Middle frontal gyrus (tissue), 1 donor: Measurements from ENCODE around the gene HNRNPUL2.
A peak's percentile ranks its signal among the peaks of the same experiment; 100 is the strongest.

ENCODE experiments used
- DNase-seq: peaks from one replicate; pipeline ENCODE4 v3.0.0-alpha.2; 2015; ENCODE audit warnings: low spot score; ENCODE audit errors: extremely low spot score

HNRNPUL2 gene

DNA sequence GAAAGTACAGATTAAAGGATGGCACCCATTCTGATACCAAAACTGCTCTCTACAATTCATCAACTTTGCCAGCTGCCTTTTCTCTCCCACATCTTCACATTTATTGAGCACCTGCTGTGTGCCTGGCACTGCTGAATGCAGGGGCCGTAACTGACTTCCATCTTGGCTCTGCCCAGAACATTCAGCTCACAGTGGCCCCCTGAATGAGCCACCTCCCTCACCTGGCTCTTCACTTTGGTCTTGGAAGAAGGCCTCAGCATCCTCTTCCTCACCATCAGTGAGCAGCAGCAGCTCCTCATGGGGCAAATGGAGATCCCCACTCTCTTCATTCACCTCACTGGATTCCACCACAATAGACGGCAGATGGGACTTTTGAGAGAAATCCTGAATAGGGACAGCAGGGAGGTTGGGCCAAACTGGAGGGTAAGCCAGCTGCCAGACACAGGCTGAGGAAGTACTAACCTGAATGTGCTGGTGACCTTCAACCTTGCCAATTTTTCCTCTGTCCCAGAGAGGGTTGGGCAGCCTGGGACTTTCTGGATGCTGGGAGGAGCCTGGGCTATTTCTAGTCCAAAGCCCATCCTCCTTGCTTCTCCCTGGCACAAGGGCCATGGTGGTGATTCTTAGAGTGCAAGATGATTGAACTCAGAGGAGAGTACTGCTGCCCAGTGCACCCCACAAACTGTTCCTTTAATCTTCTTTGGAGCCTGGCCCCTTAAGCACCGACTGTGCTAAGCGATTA lies 57.7 kb downstream of the HNRNPUL2 start:
- no peak for DNase-seq

DNA sequence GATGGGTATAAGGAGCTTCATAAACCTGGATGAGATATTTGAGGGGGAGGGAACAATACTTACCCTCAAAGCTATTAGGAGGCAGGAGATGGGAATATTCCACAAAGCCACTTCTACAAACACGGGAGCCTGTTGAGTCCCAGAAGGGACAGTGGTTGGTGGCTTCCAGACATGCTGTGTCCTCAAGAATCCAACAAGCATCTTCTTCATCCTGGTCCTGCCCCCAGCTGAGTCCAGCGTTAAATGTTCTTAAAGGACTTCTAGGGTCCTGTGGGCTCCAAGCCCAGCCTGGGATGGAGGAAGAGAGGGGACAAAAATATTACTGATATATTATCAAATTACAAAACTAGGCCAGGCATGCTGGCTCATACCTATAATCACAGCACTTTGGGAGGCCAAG lies 59.8 kb downstream of the HNRNPUL2 start:
- no peak for DNase-seq

DNA sequence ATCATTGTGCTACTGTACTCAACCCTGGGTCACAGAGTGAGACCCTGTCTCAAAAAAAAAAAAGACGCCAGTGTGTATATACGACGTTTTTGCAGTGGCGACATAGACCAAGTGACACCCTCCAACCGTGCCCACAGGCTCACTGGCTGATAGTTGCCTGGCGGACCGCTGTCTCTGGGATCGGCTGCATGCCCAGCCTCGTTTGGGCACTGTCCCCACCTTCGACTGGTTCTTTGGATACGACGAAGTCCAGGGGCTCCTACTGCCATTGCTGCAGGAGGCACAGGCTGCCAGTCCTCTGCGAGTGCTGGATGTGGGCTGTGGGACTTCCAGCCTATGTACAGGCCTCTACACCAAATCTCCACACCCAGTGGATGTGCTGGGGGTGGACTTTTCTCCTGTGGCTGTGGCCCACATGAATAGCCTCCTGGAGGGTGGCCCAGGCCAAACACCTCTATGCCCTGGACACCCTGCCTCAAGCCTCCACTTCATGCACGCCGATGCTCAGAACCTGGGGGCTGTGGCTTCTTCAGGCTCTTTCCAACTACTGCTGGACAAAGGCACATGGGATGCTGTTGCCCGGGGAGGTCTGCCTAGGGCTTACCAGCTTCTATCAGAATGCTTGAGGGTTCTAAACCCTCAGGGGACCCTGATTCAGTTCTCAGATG lies 60.9 kb downstream of the HNRNPUL2 start:
- DNase-seq, result no peak

DNA sequence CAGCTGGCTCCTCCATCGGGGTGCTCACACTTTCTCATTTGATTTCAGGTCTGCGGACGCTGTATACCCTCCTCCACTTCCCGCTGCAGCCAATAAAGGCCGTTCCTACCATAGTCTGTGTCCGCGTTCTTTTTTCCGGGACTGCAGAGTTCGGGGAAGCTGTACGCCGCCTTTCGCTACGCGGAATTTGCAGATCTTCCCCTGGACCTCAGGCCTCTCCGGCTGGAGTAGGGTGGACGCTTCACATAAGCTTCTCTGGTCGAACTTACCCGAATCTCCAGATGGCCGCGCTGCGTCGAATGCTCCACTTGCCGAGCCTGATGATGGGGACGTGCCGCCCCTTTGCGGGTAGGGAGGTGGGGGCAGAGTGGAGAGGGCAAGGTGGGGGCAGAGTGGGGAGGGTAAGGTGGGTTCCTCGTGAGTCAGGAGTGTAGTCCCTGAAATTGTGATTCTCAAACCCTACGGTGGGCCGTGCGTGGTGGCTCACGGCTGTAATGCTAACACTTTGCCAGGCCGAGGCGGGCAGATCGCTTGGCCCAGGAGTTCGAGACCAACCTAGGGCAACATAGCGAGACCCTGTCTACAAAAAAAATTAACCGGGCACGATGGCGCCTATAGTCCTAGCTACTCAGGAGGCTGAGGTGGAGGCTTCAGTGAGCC lies 61.5 kb downstream of the HNRNPUL2 start:
- no peak for DNase-seq

DNA sequence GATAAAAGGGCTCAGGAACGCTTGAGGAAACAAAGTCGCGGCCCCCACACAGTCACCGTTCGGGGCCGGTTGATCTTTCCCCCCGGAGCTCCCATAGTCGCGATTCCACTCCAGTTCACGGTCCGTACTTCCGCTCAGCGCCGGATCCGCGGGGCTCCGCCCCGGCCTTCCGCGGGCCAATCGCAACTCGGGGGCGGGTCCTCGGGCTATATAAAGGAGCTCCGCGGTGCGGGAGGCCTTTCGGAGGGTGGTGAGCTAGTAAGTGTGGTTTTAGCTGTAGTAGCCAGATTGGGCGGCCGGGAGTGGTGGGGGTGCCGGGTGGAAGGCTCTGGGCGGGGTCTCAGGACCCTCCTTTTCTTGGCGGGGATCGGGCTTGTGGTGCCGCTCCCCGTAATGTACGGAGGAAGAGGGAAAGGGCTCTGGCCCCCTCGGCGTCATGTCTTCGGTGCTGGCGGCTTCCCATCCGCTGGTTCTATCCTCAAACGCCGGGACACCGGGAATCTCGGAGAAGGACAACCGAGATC lies 62.1 kb downstream of the HNRNPUL2 start, which contains the start of the genes C11orf98 and CSKMT:
Gene C11orf98 (minus strand): TSS at position 136 of the 524 bp plus-strand sequence. CDS start 41 bp downstream, at position 95.
Gene CSKMT (plus strand): TSS at position 238 of the 524 bp plus-strand sequence. CDS start 568 bp downstream, outside the sequence.
- peak; percentile 93 for DNase-seq

DNA sequence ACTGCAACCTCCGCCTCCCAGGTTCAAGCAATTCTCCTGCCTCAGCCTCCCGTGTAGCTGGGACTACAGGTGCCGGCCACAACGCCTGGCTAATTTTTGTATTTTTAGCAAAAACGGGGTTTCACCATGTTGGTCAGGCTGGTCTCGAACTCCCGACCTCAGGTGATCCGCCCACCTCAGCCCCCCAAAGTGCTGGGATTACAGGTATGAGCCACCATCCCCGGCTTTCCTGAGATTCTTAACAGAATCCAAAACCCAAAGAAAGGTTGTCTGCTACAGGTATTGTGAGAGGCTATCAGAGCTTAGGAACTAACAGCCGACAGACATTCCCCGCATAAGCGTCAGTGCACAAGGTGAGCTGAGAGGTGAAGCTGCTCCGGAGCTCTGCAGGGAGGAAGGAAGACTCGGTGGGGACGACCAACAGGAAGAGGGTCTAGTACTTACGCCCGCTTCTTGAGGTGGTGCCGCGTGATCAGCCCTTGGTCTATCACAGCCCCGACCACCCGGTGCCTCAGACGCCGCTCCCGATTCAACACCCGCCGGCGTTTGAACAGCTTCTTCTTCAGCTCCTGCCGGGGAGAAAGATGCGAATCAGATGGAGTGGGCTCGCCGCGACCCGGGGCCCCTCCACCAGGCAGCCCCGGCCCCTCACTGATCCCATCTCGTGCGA lies 62.7 kb downstream of the HNRNPUL2 start:
- DNase-seq, result no peak
